Hematopoietic multipotent progenitor cell (in vitro differentiated cells): ENCODE data around the gene IQUB. TPM values are rescaled to one million over a fixed set of nuclear protein-coding genes. Genes with fewer than 3 reads are reported as not detected.
A peak's percentile ranks its signal among the peaks of the same experiment; 100 is the strongest.
"Not testable (repeated sequence)": the region's sequence is repeated elsewhere in the genome, so short reads cannot be mapped to it uniquely, and the experiment has no call there.

Experiments used
- DNase-seq, 3 donors: peaks; one replicate each; pipeline ENCODE4 v3.0.0-alpha.2; 2011 to 2015; ENCODE audit warnings: low read depth in 2 of 3, low spot score in 2 of 3
- total RNA-seq: library from RNA; depleted of rRNA; stranded (reverse); fragments of >200 nt; gene quantifications from one replicate; pipeline ENCODE4 v1.2.3, GENCODE V29; 2012

Gene IQUB
- total RNA-seq, 1 donor: under 0.01 TPM

DNA sequence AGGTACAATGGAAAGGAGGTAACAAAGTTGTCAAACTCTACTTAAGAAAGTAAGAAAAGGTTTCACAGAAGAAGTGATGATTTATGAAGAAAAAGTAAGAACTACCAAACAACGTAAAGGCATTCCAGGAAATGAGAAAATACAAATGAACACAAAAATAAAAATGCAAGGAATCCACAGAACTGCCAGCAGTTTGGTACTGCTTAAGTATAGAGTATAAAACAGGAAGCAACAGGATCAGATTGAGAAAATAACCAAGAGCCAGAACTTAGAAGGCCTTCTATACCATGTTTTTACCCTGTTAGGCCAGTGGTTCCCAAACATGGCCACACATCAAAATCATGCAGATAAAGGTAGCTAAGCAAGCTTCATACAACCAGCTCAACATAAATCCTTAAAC lies 14.0 kb upstream of the IQUB start:
- DNase-seq: no peak

DNA sequence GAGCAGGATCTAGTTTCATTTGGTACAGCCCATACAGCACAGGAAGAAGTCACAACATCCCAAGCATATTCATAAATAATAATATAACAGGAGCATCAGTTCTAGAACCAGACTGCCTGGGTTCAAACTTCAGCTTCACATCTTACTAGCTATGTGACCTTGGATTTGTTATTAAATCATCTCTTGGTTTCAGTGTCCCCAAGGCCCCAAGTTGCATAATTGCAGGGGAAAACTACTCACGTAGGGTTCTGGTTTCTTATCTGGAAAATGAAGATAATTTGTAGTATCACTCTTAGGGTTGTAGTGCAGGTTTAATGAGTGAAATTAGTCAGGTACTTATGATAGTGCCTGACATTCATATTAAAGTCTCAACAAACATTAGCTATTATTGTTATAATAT lies 5.5 kb upstream of the IQUB start:
- DNase-seq: no peak

DNA sequence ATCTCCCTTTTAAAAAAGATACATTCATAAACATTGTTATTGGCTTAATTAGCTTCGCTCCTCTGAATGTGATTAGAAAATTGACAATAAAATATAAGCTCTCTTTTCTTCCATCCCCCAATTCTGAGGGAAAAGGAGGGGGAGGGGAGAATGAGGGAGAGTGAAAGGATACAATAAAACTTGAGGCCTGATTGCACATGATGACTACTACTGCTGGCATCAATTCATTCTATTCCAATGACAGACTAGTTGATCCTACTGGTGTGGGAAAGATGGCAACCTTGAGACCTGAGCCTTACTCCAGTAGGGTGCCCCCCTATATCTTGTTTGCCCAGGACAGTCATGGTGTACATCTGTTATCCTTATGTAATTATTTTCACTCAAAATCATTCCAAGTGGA lies 4.5 kb upstream of the IQUB start:
- DNase-seq: no peak

DNA sequence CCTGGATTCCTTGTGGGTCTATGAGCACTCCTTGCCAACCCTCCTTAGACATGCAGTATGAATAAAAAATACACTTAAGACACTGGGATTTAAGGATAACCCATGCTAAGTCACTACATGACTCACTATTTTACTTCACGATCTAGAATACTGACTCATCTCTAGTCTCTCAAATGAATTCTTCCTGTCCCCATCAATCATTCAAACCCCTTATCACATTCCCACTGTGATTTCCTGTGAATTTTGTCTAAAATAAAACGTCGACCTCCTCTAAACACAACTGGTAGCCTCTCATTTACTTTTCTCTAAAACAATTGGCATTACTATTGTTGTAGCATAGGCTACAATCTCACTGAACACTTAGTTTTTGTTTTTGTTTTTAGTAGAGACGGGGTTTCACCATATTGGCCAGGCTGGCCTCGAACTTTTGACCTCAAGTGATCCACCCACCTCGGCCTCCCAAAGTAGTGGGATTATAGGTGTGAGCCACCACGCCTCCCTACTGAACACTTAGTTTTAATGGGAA lies 3.9 kb upstream of the IQUB start:
- no peak for DNase-seq

DNA sequence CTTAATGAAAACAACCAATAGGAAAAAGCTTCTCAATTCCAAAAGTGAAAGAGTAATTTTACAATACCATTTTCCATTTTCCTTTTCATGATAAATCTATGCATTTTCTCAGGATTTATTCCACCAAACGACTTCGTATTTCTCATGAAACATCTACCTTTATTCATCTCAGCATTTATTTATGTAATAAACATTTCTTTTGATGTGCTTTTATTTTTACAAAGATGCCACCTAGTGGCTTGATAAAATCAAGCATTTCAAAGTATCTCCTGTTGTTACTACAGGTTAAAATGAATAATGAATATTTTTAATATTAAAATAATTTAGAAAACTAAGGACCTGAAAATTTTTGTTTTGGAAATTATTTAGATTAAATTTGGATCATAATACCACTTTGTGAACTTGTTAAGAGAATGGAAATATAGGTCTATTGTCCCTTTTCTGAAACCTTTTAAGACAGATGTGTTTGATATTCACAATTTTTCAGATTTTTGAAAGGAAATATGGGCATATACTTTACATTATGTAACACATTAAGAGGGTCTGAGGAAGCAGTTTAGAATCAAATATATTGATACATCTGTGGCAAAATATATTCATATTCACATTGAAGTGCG lies 2.7 kb upstream of the IQUB start:
- DNase-seq: peak in 1 of 3 donors; percentile 66

DNA sequence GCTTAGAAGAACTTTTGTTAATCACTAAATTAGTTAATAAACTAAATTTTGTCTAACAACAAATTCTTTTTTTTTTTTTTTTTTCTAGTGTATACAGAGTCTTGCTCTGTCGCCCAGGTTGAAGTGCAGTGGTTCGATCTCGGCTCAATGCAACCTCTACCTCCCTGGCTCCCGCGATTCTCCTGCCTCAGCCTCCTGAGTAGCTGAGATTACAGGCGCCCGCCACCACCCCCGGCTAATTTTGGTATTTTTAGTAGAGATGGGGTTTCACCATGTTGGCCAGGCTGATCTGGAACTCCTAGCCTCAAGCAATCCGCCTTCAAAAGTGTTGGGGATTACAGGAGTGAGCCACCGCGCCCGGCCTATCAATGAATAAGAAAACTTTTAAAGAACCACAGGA lies 1.1 kb upstream of the IQUB start:
- no peak for DNase-seq

DNA sequence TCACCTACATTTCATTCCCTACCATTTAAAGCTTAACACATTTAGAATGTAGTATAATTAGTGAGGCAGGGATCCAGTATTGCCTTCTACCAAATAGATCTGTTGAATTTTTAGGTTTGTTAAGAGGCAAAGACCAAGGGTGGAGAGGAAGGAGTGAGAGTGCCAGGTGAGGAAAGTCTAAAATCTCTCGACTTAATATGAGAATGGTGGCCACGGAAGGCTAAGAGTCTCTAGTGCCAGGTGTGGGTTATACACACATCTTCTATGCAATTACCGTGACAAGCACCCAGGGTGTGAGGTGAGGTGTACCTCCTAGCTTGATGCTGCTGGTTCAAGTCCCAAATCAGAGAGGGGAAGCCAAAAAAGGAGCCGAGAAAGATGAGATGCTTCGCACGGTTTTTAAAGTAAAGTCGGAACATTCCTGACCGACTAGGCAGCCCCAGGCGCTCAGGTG lies 439 bp downstream of the IQUB start:
- DNase-seq: peak in 2 of 3 donors; percentile 16 to 18

DNA sequence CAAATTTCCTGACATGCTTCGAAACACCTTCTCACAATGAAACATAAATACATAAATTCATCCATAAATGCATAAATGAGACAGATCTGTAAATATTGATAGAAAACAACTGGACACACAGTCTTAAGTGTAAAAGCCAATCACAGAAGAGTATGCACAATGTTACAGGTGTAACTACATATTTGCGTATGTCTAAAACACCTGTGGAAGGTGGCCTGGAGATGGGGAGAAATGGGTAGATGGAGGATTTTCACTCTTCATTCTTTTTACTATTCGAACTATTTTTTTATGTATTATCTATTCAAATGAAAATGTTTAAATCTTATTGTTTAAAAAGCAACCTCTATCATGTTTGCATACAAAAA lies 860 bp downstream of the IQUB start:
- DNase-seq: no peak

DNA sequence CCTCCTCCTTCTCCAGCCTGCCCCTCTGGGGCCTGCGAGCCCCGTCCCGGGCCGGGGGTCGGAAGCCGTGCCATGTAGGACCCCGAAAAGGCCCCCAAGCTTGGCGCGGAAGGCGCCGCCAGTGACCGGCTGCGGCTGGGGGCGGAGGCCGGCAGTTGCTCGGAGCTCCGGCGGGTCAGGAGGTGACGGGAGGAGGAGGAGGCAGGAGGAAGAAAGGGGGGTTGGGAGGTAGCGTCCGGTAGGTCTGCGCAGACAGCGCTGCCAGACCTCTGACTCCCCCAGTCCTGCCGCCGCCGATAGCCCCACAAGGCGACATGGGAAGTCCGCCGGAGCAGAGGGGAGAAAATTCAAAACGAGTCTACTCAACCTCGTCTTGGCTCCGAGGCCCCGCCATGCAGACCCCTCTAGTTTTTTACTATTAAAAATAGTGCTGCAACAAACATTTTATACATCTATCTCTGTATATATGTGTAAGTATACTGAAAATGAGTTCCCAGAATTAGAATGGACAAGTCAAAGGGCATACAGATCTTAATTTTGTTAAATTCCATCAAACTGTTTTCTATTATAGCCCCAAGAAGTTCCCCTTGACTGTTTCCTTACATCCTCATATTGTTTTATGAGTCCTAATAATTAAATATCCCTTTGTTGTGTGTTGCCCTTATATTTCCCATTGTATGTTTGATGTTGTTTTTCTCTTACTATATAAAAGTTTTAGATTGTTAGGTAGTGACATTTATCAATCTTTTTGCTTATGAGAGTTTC lies 1.4 kb downstream of the IQUB start:
- DNase-seq: peak in 1 of 3 donors; percentile 21

DNA sequence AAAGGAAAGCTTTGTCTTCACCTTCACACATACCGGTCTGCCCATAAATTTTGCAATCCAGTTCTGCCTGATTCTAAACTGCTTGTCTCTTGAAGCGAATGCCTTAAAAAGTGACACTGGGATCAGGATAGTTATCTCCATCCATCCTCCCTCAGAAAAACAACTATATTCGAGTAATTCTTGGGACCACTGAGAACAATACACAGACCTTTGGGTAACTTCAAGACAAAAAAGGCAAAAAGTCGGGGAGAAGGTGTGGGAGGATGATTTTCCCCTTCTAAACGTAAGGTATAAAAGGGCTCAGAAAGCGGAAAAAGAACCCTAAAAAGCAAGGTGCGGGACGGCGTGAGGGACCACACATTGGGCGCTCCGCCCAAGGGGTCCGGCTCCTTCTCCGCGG lies 2.1 kb downstream of the IQUB start:
- DNase-seq: not testable (repeated sequence)

DNA sequence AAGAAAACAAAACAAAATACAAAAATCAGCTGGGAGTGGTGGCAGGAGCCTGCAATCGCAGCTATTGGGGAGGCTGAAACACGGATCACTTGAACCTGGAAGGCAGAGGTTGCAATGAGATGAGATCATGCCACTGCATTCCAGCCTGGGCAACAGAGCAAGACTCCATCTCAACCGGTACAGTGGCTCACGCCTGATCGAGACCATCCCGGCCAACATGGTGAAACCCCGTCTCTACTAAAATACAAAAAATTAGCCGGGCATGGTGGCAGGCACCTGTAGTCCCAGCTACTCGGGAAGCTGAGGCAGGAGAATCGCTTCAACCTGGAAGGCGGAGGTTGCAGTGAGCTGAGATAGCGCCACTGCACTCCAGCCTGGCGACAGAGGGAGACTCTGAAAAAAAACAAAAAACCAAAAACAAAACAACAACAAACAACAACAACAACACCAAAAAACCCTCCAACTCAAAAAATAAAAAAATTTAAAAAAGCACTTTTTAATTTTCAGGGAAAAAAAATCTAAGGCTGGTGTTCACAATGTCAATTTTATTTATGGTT lies 4.3 kb downstream of the IQUB start:
- DNase-seq: not testable (repeated sequence)

DNA sequence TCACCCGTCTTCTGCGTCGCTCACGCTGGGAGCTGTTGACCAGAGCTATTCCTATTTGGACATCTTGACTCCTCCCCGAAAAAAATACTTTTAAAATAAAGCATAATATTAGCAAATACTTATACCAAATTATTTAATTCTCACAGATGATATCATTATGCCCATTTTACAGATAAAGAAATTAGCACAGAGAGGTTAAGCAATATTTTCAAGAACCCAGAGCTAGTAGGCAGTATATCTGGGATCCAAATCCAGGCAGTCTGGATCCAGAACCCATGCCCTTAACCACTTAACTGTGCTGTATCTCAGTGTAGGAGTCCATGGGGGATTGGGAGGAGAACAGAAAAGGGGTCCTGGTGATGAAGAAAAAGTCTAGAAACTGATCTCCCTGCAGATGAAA lies 6.1 kb downstream of the IQUB start:
- no peak for DNase-seq

DNA sequence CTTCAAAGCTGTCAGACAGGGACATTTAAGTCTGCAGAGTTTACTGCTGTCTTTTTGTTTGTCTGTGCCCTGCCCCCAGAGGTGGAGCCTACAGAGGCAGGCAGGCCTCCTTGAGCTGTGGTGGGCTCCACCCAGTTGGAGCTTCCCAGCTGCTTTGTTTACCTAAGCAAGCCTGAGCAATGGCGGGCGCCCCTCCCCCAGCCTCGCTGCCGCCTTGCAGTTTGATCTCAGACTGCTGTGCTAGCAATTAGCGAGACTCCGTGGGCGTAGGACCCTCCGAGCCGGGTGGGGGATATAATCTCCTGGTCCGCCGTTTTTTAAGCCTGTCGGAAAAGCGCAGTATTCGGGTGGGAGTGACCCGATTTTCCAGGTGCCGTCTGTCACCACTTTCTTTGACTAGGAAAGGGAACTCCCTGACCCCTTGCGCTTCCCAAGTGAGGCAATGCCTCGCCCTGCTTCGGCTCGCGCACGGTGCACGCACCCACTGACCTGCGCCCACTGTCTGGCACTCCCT lies 6.6 kb downstream of the IQUB start:
- DNase-seq: not testable (repeated sequence)

DNA sequence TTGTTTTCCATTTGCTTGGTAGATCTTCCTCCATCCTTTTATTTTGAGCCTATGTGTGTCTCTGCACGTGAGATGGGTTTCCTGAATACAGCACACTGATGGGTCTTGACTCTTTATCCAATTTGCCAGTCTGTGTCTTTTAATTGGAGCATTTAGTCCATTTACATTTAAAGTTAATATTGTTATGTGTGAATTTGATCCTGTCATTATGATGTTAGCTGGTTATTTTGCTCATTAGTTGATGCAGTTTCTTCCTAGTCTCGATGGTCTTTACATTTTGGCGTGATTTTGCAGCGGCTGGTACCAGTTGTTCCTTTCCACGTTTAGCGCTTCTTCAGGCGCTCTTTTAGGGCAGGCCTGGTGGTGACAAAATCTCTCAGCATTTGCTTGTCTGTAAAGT lies 7.9 kb downstream of the IQUB start:
- DNase-seq: not testable (repeated sequence)

DNA sequence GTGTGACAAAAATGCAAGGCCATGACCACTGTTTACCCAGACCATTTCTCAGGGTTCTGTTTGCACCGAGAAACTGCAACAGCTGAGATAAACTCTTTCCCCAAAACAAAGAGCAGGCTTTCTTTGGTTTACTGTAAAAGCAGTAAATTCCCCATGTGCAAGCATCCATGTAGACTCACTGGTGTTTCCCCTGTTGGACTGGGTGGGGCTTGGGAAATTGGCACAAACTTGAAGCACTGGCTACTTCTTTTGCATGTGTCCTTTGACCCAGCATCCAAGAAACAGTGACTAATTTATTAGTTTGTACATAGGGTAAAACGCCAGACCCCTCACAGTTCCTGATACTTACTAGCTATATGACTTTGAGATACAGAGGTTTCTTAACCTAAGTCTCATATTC lies 12.3 kb downstream of the IQUB start:
- DNase-seq: no peak

DNA sequence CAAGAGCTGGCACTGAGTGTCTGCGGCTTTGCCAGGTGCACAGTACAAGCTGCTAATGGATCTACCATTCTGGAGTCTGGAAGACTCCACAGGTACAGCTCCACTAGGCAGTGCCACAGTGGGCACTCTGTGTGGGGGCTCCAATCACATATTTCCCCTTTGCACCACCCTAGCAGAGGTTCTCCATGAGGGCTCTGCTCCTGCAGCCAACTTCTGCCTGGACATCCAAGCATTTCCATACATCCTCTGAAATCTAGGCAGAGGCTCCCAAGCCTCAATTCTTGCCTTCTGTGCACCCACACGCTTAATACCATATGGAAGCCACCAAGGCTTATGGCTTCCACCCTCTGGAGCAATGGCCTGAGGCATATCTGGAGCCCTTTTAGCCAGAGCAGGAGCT lies 29.2 kb downstream of the IQUB start:
- DNase-seq: no peak

DNA sequence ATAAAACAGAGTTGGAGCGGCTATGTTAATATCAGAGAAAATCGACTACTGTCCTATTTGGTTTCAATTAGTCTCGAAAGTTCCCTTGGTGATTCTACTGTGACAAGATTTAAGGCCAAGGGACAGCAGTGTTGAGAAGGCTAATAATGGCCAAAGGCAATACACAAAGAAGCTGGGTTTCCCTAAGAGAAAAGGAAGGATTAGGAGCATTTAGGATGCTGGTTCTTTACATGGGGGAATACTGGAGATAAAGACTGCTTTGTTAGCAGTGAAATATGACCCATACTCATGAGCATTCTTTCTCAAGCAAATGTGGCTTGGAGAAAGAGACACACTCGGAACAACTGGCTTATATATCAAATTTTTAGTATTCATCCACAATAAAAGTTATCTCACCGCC lies 32.2 kb downstream of the IQUB start:
- no peak for DNase-seq

DNA sequence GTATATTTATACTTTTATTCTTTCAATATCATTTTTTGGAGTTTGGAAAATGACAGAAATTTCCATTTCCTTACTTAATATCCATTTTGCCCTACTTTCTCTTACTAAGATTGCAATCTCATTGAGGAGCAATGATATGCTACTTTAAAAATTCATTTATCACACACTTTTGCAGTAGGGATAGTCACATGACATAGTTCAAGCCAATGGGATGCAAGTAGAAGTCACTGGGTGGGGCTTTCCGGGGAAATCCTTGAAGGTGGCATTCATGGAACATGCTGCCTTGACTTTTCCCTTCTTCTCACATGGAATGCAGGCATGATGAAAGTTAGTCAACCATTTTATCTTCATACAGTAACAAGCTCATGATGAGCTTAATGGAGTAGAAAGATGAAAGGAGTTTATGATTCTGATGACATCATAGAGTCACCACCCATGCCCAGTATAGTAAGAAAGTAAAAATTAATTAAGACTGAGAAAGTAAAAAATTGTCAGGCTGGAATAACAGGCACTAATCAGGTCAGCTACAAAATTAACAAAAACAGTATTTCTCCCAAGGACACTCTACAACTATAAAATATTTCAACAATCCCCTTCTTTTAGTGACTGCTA lies 33.4 kb downstream of the IQUB start:
- DNase-seq: no peak

DNA sequence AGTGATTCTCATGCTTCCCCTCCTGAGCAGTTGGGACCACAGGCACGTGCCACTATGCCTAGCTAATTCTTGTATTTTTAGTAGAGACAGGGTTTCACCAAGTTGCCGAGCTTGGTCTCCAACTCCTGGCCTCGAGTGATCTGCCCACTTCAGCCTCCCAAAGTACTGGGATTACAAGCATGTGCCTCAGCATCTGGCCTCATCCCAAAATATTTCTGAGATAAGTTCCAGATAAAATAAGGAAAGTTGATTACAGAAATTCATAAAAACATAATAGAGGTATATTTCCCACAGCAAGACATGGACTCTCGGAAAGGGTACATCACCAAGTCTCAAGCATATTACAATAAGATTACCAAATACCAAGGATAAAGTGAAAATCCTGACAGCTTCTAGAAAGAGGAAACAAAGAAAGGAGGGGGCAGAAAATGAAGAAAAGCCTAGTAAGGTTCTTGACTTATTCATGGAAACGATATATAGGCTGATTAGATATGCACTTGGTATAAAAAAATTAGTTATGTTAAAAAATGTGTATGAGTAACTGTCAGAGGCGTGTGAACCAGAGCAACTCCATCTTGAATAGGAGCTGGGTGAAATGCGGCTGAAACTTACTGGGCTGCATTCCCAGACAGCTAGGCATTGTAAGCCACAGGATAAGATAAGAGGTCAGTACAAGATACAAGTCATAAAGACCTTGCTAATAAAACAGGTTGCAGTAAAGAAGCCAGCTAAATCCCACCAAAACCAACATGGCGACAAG lies 35.0 kb downstream of the IQUB start:
- no peak for DNase-seq

DNA sequence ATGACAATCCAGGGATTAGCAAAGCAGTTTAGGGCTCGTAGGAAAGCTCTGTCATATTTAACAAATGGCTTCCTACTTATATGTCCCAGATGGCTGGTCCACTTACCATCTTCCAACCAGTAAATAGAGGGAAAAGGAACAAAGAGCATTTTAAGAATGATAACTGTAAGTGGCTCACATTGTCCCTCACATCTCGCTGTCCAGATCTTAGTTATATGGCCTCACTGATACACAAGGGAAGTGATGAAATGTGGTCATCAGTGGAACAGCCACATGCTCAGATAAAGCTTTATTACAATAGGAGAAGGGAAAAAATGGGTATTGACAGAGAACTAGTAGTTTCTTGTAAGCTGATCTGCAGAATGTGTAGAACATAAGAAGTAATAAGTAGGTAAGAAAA lies 35.8 kb downstream of the IQUB start:
- no peak for DNase-seq

DNA sequence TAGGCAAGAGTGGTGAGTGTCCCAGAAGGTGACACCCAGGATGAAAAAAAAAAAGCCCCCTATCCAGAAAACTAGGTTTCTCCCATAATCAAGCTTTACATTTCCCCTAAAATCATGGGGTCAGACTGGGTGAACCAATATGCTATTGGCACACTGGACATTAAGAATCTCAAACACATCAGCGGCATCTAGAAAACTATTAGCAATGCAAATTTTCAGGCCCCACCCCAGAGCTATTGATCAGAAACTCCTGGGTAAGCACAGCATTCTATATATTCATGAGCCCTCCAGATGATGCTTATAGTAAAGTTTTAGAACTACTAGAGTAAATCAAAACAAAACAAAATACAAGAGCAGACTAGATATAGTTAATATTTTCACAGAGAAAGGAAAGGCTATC lies 36.4 kb downstream of the IQUB start:
- no peak for DNase-seq
